Measurements from ENCODE around the gene CADM1.

DNA sequence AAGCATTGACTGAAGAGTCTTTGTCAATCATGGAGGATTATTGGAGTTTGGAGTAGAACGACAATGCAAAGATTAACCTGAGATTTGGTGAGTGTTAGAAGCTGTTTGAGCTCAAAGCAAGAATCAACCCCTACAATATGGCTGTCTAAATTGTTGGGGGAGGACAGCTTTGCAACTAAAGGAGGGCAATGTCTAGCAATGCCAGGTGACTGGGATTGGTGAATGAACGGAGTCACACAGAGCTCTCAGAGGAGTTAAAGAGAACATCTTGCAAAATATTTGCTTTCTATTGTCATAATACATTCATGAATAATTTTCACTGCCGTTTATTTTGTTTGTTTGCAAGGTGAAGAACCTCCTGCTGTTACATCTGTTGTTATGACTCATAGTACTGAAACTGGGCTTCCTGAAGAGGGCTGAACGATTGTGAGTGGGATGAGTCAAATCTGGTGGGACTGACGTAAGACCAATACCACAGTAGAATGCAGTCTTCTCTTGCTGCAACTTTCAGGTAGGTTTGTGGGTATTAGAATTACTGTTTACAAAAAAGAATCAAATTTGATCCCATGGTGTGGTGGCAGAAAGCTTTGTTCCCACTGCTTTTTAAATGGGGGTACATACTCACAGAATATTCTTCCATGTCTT is 281.9 kb downstream of the CADM1 start:
- TF ChIP-seq, protein P1, sequence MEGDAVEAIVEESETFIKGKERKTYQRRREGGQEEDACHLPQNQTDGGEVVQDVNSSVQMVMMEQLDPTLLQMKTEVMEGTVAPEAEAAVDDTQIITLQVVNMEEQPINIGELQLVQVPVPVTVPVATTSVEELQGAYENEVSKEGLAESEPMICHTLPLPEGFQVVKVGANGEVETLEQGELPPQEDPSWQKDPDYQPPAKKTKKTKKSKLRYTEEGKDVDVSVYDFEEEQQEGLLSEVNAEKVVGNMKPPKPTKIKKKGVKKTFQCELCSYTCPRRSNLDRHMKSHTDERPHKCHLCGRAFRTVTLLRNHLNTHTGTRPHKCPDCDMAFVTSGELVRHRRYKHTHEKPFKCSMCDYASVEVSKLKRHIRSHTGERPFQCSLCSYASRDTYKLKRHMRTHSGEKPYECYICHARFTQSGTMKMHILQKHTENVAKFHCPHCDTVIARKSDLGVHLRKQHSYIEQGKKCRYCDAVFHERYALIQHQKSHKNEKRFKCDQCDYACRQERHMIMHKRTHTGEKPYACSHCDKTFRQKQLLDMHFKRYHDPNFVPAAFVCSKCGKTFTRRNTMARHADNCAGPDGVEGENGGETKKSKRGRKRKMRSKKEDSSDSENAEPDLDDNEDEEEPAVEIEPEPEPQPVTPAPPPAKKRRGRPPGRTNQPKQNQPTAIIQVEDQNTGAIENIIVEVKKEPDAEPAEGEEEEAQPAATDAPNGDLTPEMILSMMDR (IDR thresholded peaks at IDR 0.05), result no peak
- no peak for TF ChIP-seq POLR2A (IDR thresholded peaks at IDR 0.05)

All from heart left ventricle (tissue), 13 donors.